Neural cell (in vitro differentiated cells): ENCODE results near the gene ZNF562. TPM values are rescaled to one million over a fixed set of nuclear protein-coding genes. Genes with fewer than 3 reads are reported as not detected.

Experiments used
- H2AFZ ChIP-seq: fragments of 200-600, 300-800 bp; sonication (generic), shearing (Covaris generic); 2 replicates; pipeline ENCODE4 v1.6.0; 2014; ENCODE audit warnings: low read depth, mild to moderate bottlenecking, antibody characterized with exemption, low read length, moderate library complexity
- H3F3A ChIP-seq: fragments of 200-600 bp; shearing (Covaris generic); 2 replicates; pipeline ENCODE4 v1.6.1; 2016; ENCODE audit warnings: mild to moderate bottlenecking, moderate library complexity, mixed read lengths, antibody characterized with exemption, low read length; ENCODE audit not compliant: insufficient read depth, poor library complexity, severe bottlenecking
- H3K27ac ChIP-seq: fragments of 200-600, 300-800 bp; sonication (generic), shearing (Covaris generic); 2 replicates; pipeline ENCODE4 v1.5.1; 2014; ENCODE audit warnings: mild to moderate bottlenecking, low read length, moderate library complexity
- H3K27me3 ChIP-seq: fragments of 300-800, 200-600 bp; sonication (generic), shearing (Covaris generic); 2 replicates; pipeline ENCODE4 v1.6.0; 2014; ENCODE audit warnings: mild to moderate bottlenecking, low read depth, low read length, moderate library complexity; ENCODE audit not compliant: insufficient read depth
- H3K36me3 ChIP-seq: fragments of 300-800, 200-600 bp; sonication (generic), shearing (Covaris generic); 2 replicates; pipeline ENCODE4 v1.5.1; 2014; ENCODE audit warnings: mild to moderate bottlenecking, antibody characterized with exemption, low read length, moderate library complexity; ENCODE audit not compliant: insufficient read depth
- H3K4me2 ChIP-seq: fragments of 300-800, 200-600 bp; sonication (generic), shearing (Covaris generic); 2 replicates; pipeline ENCODE4 v1.6.0; 2014; ENCODE audit warnings: mild to moderate bottlenecking, low read length
- H3K4me3 ChIP-seq: fragments of 300-800, 200-600 bp; sonication (generic), shearing (Covaris generic); 2 replicates; pipeline ENCODE4 v1.5.1; 2014; ENCODE audit warnings: mild to moderate bottlenecking, low read length, moderate library complexity
- H3K79me2 ChIP-seq: fragments of 200-600 bp; shearing (Covaris generic); replicated peaks from 2 replicates; pipeline ENCODE4 v1.6.0; 2014; ENCODE audit warnings: mild to moderate bottlenecking, low read length, moderate library complexity; ENCODE audit not compliant: insufficient read depth
- H3K9ac ChIP-seq: fragments of 300-800, 200-600 bp; sonication (generic), shearing (Covaris generic); 2 replicates; pipeline ENCODE4 v1.6.1; 2016; ENCODE audit warnings: mild to moderate bottlenecking, low read length, mixed read lengths
- H3K9me2 ChIP-seq: fragments of 200-600 bp; shearing (Covaris generic); 2 replicates; pipeline ENCODE4 v1.6.1; 2016; ENCODE audit warnings: mild to moderate bottlenecking, low read length, mixed read lengths; ENCODE audit not compliant: insufficient read depth
- H3K9me3 ChIP-seq: fragments of 200-600, 300-800 bp; sonication (generic), shearing (Covaris generic); 2 replicates; pipeline ENCODE4 v1.6.1; 2016; ENCODE audit warnings: mild to moderate bottlenecking, mixed run types, low read length, moderate library complexity, mixed read lengths
- H4K20me1 ChIP-seq: fragments of 200-600 bp; shearing (Covaris generic); 2 replicates; pipeline ENCODE4 v1.6.1; 2016; ENCODE audit warnings: mild to moderate bottlenecking, mixed run types; ENCODE audit not compliant: insufficient read depth
- EP300 ChIP-seq: fragments of 450-650 bp; conservative IDR thresholded peaks from 2 replicates; pipeline ENCODE4 v1.6.1; 2014; ENCODE audit warnings: antibody characterized with exemption, mild to moderate bottlenecking, moderate library complexity; ENCODE audit not compliant: poor library complexity, severe bottlenecking
- EZH2 ChIP-seq: fragments of 200-600, 300-800 bp; shearing (Covaris generic), sonication (generic); IDR thresholded peaks from 2 replicates; pipeline ENCODE4 v1.6.1; 2014; ENCODE audit warnings: antibody characterized with exemption, low read length, borderline replicate concordance, mild to moderate bottlenecking; ENCODE audit not compliant: insufficient read depth, poor library complexity, severe bottlenecking
- MXI1 ChIP-seq: fragments of 450-650 bp; conservative IDR thresholded peaks from 2 replicates; pipeline ENCODE4 v1.6.1; 2014; ENCODE audit warnings: antibody characterized with exemption, mild to moderate bottlenecking; ENCODE audit not compliant: poor library complexity, severe bottlenecking
- POLR2AphosphoS5 ChIP-seq: IDR thresholded peaks from 2 replicates; pipeline ENCODE4 v1.6.1; 2012
- RAD21 ChIP-seq: fragments of 450-650 bp; conservative IDR thresholded peaks from 2 replicates; pipeline ENCODE4 v1.6.1; 2014; ENCODE audit warnings: antibody characterized with exemption, mild to moderate bottlenecking, moderate library complexity
- SMC3 ChIP-seq: fragments of 450-650 bp; conservative IDR thresholded peaks from 2 replicates; pipeline ENCODE4 v1.6.1; 2014; ENCODE audit warnings: antibody characterized with exemption, mild to moderate bottlenecking, moderate library complexity; ENCODE audit not compliant: poor library complexity
- TAF1 ChIP-seq: IDR thresholded peaks from 2 replicates; pipeline ENCODE4 v1.6.1; 2012; ENCODE audit warnings: low read depth
- polyA plus RNA-seq: library from polyadenylated mRNA; depleted of rRNA; stranded (reverse); fragments of >200 nt; gene quantifications from 2 replicates; pipeline ENCODE4 v1.2.3, GENCODE V29; 2014
- TF ChIP-seq, protein P1 (sequence below): fragments of 450-650 bp; IDR thresholded peaks from 2 replicates; pipeline ENCODE4 v1.5.1; 2014; ENCODE audit warnings: antibody characterized with exemption, mild to moderate bottlenecking, moderate library complexity; ENCODE audit not compliant: poor library complexity, severe bottlenecking
- TF ChIP-seq, protein P2 (sequence below): IDR thresholded peaks from 2 replicates; pipeline ENCODE4 v1.6.1; 2012; ENCODE audit warnings: borderline replicate concordance

The ZNF562 gene
- polyA plus RNA-seq, 1 donor from 2014 or later: 0.01 TPM

- no peaks in the 10 kb centered on the region for H3K36me3 ChIP-seq
- H2AFZ ChIP-seq: no peak overlapping the region
- H3K9me3 ChIP-seq: peaks cover 5% of the 10 kb centered on the region
- no peaks in the 10 kb centered on the region for H3F3A ChIP-seq
- H3K4me2 ChIP-seq: no peak overlapping the region
- no peaks in the 10 kb centered on the region for H3K79me2 ChIP-seq
- TF ChIP-seq TAF1 (no peak), MXI1 (no peak), EZH2 (no peak), EP300 (no peak), POLR2AphosphoS5 (no peak), RAD21 (no peak), SMC3 (no peak)
- TF ChIP-seq, protein P1, sequence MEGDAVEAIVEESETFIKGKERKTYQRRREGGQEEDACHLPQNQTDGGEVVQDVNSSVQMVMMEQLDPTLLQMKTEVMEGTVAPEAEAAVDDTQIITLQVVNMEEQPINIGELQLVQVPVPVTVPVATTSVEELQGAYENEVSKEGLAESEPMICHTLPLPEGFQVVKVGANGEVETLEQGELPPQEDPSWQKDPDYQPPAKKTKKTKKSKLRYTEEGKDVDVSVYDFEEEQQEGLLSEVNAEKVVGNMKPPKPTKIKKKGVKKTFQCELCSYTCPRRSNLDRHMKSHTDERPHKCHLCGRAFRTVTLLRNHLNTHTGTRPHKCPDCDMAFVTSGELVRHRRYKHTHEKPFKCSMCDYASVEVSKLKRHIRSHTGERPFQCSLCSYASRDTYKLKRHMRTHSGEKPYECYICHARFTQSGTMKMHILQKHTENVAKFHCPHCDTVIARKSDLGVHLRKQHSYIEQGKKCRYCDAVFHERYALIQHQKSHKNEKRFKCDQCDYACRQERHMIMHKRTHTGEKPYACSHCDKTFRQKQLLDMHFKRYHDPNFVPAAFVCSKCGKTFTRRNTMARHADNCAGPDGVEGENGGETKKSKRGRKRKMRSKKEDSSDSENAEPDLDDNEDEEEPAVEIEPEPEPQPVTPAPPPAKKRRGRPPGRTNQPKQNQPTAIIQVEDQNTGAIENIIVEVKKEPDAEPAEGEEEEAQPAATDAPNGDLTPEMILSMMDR: no peak
- TF ChIP-seq, protein P2, sequence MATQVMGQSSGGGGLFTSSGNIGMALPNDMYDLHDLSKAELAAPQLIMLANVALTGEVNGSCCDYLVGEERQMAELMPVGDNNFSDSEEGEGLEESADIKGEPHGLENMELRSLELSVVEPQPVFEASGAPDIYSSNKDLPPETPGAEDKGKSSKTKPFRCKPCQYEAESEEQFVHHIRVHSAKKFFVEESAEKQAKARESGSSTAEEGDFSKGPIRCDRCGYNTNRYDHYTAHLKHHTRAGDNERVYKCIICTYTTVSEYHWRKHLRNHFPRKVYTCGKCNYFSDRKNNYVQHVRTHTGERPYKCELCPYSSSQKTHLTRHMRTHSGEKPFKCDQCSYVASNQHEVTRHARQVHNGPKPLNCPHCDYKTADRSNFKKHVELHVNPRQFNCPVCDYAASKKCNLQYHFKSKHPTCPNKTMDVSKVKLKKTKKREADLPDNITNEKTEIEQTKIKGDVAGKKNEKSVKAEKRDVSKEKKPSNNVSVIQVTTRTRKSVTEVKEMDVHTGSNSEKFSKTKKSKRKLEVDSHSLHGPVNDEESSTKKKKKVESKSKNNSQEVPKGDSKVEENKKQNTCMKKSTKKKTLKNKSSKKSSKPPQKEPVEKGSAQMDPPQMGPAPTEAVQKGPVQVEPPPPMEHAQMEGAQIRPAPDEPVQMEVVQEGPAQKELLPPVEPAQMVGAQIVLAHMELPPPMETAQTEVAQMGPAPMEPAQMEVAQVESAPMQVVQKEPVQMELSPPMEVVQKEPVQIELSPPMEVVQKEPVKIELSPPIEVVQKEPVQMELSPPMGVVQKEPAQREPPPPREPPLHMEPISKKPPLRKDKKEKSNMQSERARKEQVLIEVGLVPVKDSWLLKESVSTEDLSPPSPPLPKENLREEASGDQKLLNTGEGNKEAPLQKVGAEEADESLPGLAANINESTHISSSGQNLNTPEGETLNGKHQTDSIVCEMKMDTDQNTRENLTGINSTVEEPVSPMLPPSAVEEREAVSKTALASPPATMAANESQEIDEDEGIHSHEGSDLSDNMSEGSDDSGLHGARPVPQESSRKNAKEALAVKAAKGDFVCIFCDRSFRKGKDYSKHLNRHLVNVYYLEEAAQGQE: no peak
- no peak overlapping the region for H3K27ac ChIP-seq
- H4K20me1 ChIP-seq: no peaks in the 10 kb centered on the region
- no peak overlapping the region for H3K4me3 ChIP-seq
- no peaks in the 10 kb centered on the region for H3K27me3 ChIP-seq
- no peak overlapping the region for H3K9ac ChIP-seq
- H3K9me2 ChIP-seq: no peaks in the 10 kb centered on the region
Observed at GRCh38 chr19:9671655-9672054, 3.2 kb downstream of the ZNF562 start.

DNA sequence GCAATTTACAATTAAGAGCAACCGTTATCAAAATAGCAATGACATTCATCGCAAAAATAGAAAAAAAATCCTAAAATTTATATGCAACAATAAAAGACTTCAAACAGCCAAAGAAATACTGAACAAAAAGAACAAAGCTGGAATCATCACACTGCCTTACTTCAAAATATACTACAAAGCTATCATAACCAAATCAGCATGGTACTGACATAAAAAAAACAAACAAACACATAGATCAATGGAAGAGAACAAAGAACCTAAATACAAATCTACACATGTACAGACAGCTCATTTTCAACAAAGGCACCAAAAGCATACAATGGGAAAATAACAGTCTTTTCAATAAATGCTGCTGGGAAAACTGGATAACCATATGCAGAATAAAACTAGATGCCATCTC is 6.4 kb downstream of the ZNF562 start:
- H2AFZ ChIP-seq: no peak overlapping the region
- H3K79me2 ChIP-seq: no peaks in the 10 kb centered on the region

More for the DNA sequence above, 6.4 kb downstream of the ZNF562 start:
- Histone ChIP-seq H3K9me2 (no peaks in the 10 kb centered on the region), H3K4me2 (no peak overlapping the region), H4K20me1 (no peaks in the 10 kb centered on the region), H3K9ac (no peak overlapping the region), H3K27ac (no peak overlapping the region), H3F3A (no peaks in the 10 kb centered on the region), H3K36me3 (no peaks in the 10 kb centered on the region), H3K4me3 (no peak overlapping the region), H3K27me3 (no peaks in the 10 kb centered on the region), H3K9me3 (peaks cover 5% of the 10 kb centered on the region)
- no peak for TF ChIP-seq SMC3
- TF ChIP-seq EZH2: no peak
- no peak for TF ChIP-seq TAF1
- no peak for TF ChIP-seq EP300
- no peak for TF ChIP-seq MXI1
- TF ChIP-seq RAD21: no peak
- TF ChIP-seq POLR2AphosphoS5: no peak
- TF ChIP-seq, protein P2: no peak
- TF ChIP-seq, protein P1: no peak
